Stomach (tissue), 4 donors: ENCODE results near the gene PPDPF.

Experiments used
- EP300 ChIP-seq: sonication (generic); formaldehyde crosslinking; IDR thresholded peaks from one replicate; pipeline ENCODE4 v1.6.1; 2017; ENCODE audit warnings: antibody characterized with exemption
- POLR2A ChIP-seq, 4 donors: fragments of 450-650 bp; IDR thresholded peaks; one replicate each; pipeline ENCODE4 v1.6.1; 2016; ENCODE audit warnings: antibody characterized with exemption in 4 of 4, control low read depth in 2 of 4, mild to moderate bottlenecking in 1 of 4, moderate library complexity in 1 of 4
- POLR2AphosphoS5 ChIP-seq, 3 donors: sonication (generic); formaldehyde crosslinking; IDR thresholded peaks; one replicate each; pipeline ENCODE4 v1.6.1; 2016; ENCODE audit warnings: antibody characterized with exemption in 3 of 3
- TF ChIP-seq, protein P1 (sequence below), 7 experiments: fragments of 450-650 bp in 4 of 7; fragments of 200-600 bp in 3 of 7; sonication (generic) in 3 of 7; IDR thresholded peaks; one replicate each; pipeline ENCODE4 v1.5.1; 2016 to 2019; ENCODE audit warnings: antibody characterized with exemption in 7 of 7, control low read depth in 2 of 7, mild to moderate bottlenecking in 1 of 7

DNA sequence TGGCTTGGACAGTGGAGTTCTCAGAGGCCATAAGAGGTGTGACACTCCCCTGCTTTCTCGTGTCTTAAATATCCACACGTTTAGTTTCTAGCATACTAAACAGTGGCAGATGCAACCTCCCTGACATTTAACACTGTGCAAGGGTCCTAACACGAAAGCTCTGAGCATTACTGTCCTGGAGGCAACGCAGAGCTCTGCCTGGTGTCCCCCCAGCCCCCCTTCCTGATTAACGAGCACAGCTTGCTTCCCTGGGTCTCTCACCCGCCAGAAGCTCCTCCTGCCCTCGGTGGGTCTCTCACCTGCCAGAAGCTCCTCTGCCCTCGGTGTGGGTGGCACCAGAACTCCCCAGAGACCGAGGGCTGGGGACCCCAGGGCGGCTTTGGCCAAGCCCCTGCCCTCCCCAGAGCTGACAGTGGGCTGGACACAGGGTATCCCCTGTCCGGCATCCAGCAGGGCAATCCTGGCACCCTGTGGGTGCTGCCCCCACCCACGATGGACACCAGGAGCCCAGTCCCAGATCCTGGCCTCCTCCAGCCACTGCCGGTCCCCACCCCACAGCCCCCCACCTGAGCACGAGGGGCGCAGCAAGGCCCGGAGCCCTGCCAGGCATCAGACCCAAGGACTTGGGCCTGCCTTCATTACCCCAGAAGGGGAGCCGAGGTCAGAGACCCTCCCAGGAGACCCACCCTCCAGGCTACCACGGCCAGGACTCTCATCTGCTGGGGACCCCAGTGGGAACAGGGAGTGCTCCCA is 35.7 kb upstream of the PPDPF start:
- no peak for TF ChIP-seq POLR2A (IDR thresholded peaks at IDR 0.05)
- TF ChIP-seq, protein P1, sequence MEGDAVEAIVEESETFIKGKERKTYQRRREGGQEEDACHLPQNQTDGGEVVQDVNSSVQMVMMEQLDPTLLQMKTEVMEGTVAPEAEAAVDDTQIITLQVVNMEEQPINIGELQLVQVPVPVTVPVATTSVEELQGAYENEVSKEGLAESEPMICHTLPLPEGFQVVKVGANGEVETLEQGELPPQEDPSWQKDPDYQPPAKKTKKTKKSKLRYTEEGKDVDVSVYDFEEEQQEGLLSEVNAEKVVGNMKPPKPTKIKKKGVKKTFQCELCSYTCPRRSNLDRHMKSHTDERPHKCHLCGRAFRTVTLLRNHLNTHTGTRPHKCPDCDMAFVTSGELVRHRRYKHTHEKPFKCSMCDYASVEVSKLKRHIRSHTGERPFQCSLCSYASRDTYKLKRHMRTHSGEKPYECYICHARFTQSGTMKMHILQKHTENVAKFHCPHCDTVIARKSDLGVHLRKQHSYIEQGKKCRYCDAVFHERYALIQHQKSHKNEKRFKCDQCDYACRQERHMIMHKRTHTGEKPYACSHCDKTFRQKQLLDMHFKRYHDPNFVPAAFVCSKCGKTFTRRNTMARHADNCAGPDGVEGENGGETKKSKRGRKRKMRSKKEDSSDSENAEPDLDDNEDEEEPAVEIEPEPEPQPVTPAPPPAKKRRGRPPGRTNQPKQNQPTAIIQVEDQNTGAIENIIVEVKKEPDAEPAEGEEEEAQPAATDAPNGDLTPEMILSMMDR (IDR thresholded peaks at IDR 0.05) = no peak
- TF ChIP-seq EP300 = no peak
- no peak for TF ChIP-seq POLR2AphosphoS5 (IDR thresholded peaks at IDR 0.05)
